Mucosa of gallbladder (tissue), 1 donor: Measurements from ENCODE around the gene STX11. TPM values are rescaled to one million over a fixed set of nuclear protein-coding genes. Genes with fewer than 3 reads are reported as not detected.
"Not testable (repeated sequence)": the region's sequence is repeated elsewhere in the genome, so short reads cannot be mapped to it uniquely, and the experiment has no call there.

Experiments
- DNase-seq: peaks from one replicate; pipeline ENCODE4 v3.0.0-alpha.2; 2020; ENCODE audit warnings: low spot score
- total RNA-seq: library from RNA; stranded (reverse); gene quantifications from one replicate; pipeline ENCODE4 v1.2.1, GENCODE V29; 2021
- donor health status: DM: no; HTN: no; CAD: no.

Gene STX11
- total RNA-seq, 1 donor from 2014 or later: 2.9 TPM

GRCh38 chr6:144174006-144174405, 23.7 kb downstream of the STX11 start:
- DNase-seq: no peak

- DNase-seq: no peak
Measured at GRCh38 chr6:144176043-144176442, 25.7 kb downstream of the STX11 start.

GRCh38 chr6:144177726-144178125, 27.4 kb downstream of the STX11 start:
- DNase-seq: no peak

- no peak for DNase-seq
Measured at GRCh38 chr6:144178323-144178722, 28.0 kb downstream of the STX11 start.

GRCh38 chr6:144179237-144179636, 28.9 kb downstream of the STX11 start:
- no peak for DNase-seq

GRCh38 chr6:144179828-144180227, 29.5 kb downstream of the STX11 start:
- no peak for DNase-seq

GRCh38 chr6:144180354-144180753, 30.0 kb downstream of the STX11 start:
- DNase-seq: not testable (repeated sequence)

- DNase-seq: no peak
Measured at GRCh38 chr6:144181639-144182038, 31.3 kb downstream of the STX11 start.

- not testable (repeated sequence) for DNase-seq
Measured at GRCh38 chr6:144184186-144184585, 33.9 kb downstream of the STX11 start.

GRCh38 chr6:144185133-144185836, 35.0 kb downstream of the STX11 start:
- no peak for DNase-seq

- no peak for DNase-seq
Measured at GRCh38 chr6:144186817-144187625, 36.7 kb downstream of the STX11 start.

- DNase-seq: no peak
Measured at GRCh38 chr6:144189351-144189750, 39.0 kb downstream of the STX11 start.

GRCh38 chr6:144190080-144190479, 39.8 kb downstream of the STX11 start:
- no peak for DNase-seq

GRCh38 chr6:144190593-144190992, 40.3 kb downstream of the STX11 start:
- DNase-seq: no peak

- no peak for DNase-seq
Measured at GRCh38 chr6:144193181-144193580, 42.9 kb downstream of the STX11 start.

- DNase-seq: no peak
Measured at GRCh38 chr6:144194293-144194810, 44.0 kb downstream of the STX11 start.

GRCh38 chr6:144195671-144196270, 45.5 kb downstream of the STX11 start:
- no peak for DNase-seq

GRCh38 chr6:144197919-144198318, 47.6 kb downstream of the STX11 start:
- no peak for DNase-seq

GRCh38 chr6:144202879-144203468, 52.7 kb downstream of the STX11 start:
- no peak for DNase-seq

- DNase-seq: no peak
Measured at GRCh38 chr6:144211160-144211559, 60.8 kb downstream of the STX11 start.

- DNase-seq: no peak
Measured at GRCh38 chr6:144213315-144213714, 63.0 kb downstream of the STX11 start.

GRCh38 chr6:144214029-144214428, 63.7 kb downstream of the STX11 start:
- no peak for DNase-seq
